ENCODE data around the gene NEK11. TPM values are rescaled to one million over a fixed set of nuclear protein-coding genes. Genes with fewer than 3 reads are reported as not detected.
"Not testable (repeated sequence)": the region's sequence is repeated elsewhere in the genome, so short reads cannot be mapped to it uniquely, and the experiment has no call there.

Gene NEK11
- total RNA-seq, 1 donor from 2014 or later: 7.1 TPM

- H3K4me1 ChIP-seq (ENCODE audit: insufficient read depth, low read length): peaks cover 16% of the 10 kb centered on the region
- no peak overlapping the region for H2AFZ ChIP-seq (ENCODE audit: low read depth, low read length)
- H3K9ac ChIP-seq (ENCODE audit: low read length): no peak overlapping the region
- no peaks in the 10 kb centered on the region for H3K27me3 Mint-ChIP-seq (ENCODE audit: low read depth, unreplicated experiment)
- FAIRE-seq: no peak
- TF ChIP-seq CTCF (IDR thresholded peaks at IDR 0.05; ENCODE audit: insufficient read depth, low read depth, low read length) (no peak), EZH2 (IDR thresholded peaks at IDR 0.05; ENCODE audit: insufficient read depth, low read length) (no peak)
- H3K36me3 ChIP-seq (ENCODE audit: insufficient read depth, low read length): no peaks in the 10 kb centered on the region
- H3K4me1 Mint-ChIP-seq (ENCODE audit: low read depth, unreplicated experiment): peaks cover 10% of the 10 kb centered on the region
- peaks cover 3% of the 10 kb centered on the region for H3K36me3 Mint-ChIP-seq (ENCODE audit: low read depth, unreplicated experiment)
- H3K4me2 ChIP-seq (ENCODE audit: low read length): no peak overlapping the region
- H3K9me3 Mint-ChIP-seq (ENCODE audit: unreplicated experiment): no peaks in the 10 kb centered on the region
- no peaks in the 10 kb centered on the region for H3K9me3 ChIP-seq (ENCODE audit: insufficient read depth, low read depth, low read length)
- no peaks in the 10 kb centered on the region for H3K27me3 ChIP-seq (ENCODE audit: insufficient read depth, low read length)
- H3K79me2 ChIP-seq (ENCODE audit: insufficient read depth, low read length): no peaks in the 10 kb centered on the region
- no peak for DNase-seq (ENCODE audit: low read depth)
- no peak overlapping the region for H3K4me3 ChIP-seq (ENCODE audit: insufficient read depth, low read depth, low read length)
- H4K20me1 ChIP-seq (ENCODE audit: insufficient read depth, low read length): no peaks in the 10 kb centered on the region
- no peak overlapping the region for H3K27ac ChIP-seq (ENCODE audit: low read depth, low read length)
- H3K27ac Mint-ChIP-seq (ENCODE audit: unreplicated experiment): no peak overlapping the region
- no peak overlapping the region for H3K4me3 Mint-ChIP-seq (ENCODE audit: unreplicated experiment)
Measured at GRCh38 chr3:131038326-131038725, 11.6 kb downstream of the NEK11 start.

GRCh38 chr3:131042271-131042985 lies 15.8 kb downstream of the NEK11 start:
- H3K36me3 ChIP-seq (ENCODE audit: insufficient read depth, low read length); FAIRE-seq; H3K4me2 ChIP-seq (ENCODE audit: low read length); H2AFZ ChIP-seq (ENCODE audit: low read depth, low read length); H3K27ac Mint-ChIP-seq (ENCODE audit: unreplicated experiment); H3K9ac ChIP-seq (ENCODE audit: low read length); DNase-seq (ENCODE audit: low read depth); H4K20me1 ChIP-seq (ENCODE audit: insufficient read depth, low read length); H3K4me3 Mint-ChIP-seq (ENCODE audit: unreplicated experiment); H3K4me1 ChIP-seq (ENCODE audit: insufficient read depth, low read length); H3K4me1 Mint-ChIP-seq (ENCODE audit: low read depth, unreplicated experiment); H3K27me3 Mint-ChIP-seq (ENCODE audit: low read depth, unreplicated experiment); H3K79me2 ChIP-seq (ENCODE audit: insufficient read depth, low read length); H3K36me3 Mint-ChIP-seq (ENCODE audit: low read depth, unreplicated experiment); H3K27ac ChIP-seq (ENCODE audit: low read depth, low read length); H3K4me3 ChIP-seq (ENCODE audit: insufficient read depth, low read depth, low read length); H3K9me3 ChIP-seq (ENCODE audit: insufficient read depth, low read depth, low read length); H3K27me3 ChIP-seq (ENCODE audit: insufficient read depth, low read length); H3K9me3 Mint-ChIP-seq (ENCODE audit: unreplicated experiment): not testable (repeated sequence)

GRCh38 chr3:131047582-131047981 lies 20.9 kb downstream of the NEK11 start:
- Histone ChIP-seq H3K9me3 (ENCODE audit: insufficient read depth, low read depth, low read length) (no peaks in the 10 kb centered on the region), H3K79me2 (ENCODE audit: insufficient read depth, low read length) (no peaks in the 10 kb centered on the region), H3K4me3 (ENCODE audit: insufficient read depth, low read depth, low read length) (no peak overlapping the region), H2AFZ (ENCODE audit: low read depth, low read length) (no peak overlapping the region), H3K4me2 (ENCODE audit: low read length) (no peak overlapping the region), H3K9ac (ENCODE audit: low read length) (no peak overlapping the region), H3K27me3 (ENCODE audit: insufficient read depth, low read length) (no peaks in the 10 kb centered on the region), H3K36me3 (ENCODE audit: insufficient read depth, low read length) (no peaks in the 10 kb centered on the region), H3K27ac (ENCODE audit: low read depth, low read length) (no peak overlapping the region), H4K20me1 (ENCODE audit: insufficient read depth, low read length) (no peaks in the 10 kb centered on the region), H3K4me1 (ENCODE audit: insufficient read depth, low read length) (no peaks in the 10 kb centered on the region)
- H3K36me3 Mint-ChIP-seq (ENCODE audit: low read depth, unreplicated experiment): peaks cover 11% of the 10 kb centered on the region
- no peak for DNase-seq (ENCODE audit: low read depth)
- no peaks in the 10 kb centered on the region for H3K4me1 Mint-ChIP-seq (ENCODE audit: low read depth, unreplicated experiment)
- no peak for FAIRE-seq
- H3K9me3 Mint-ChIP-seq (ENCODE audit: unreplicated experiment): peaks cover 3% of the 10 kb centered on the region
- no peak overlapping the region for H3K27ac Mint-ChIP-seq (ENCODE audit: unreplicated experiment)
- H3K27me3 Mint-ChIP-seq (ENCODE audit: low read depth, unreplicated experiment): no peaks in the 10 kb centered on the region
- TF ChIP-seq CTCF (IDR thresholded peaks at IDR 0.05; ENCODE audit: insufficient read depth, low read depth, low read length) (no peak), EZH2 (IDR thresholded peaks at IDR 0.05; ENCODE audit: insufficient read depth, low read length) (no peak)
- H3K4me3 Mint-ChIP-seq (ENCODE audit: unreplicated experiment): no peak overlapping the region
